C4-2B (cell line): Measurements from ENCODE around the gene NPS.

Experiments used
- H3K27ac ChIP-seq: fragments of 450-650 bp; 2 replicates; pipeline ENCODE4 v1.5.1; 2017
- ZFX ChIP-seq: fragments of 450-650 bp; IDR thresholded peaks from 2 replicates; pipeline ENCODE4 v1.6.1; 2017
- TF ChIP-seq, protein P1 (sequence below): fragments of 450-650 bp; conservative IDR thresholded peaks from 2 replicates; pipeline ENCODE4 v1.5.1; 2017; ENCODE audit warnings: mild to moderate bottlenecking

The NPS gene

DNA sequence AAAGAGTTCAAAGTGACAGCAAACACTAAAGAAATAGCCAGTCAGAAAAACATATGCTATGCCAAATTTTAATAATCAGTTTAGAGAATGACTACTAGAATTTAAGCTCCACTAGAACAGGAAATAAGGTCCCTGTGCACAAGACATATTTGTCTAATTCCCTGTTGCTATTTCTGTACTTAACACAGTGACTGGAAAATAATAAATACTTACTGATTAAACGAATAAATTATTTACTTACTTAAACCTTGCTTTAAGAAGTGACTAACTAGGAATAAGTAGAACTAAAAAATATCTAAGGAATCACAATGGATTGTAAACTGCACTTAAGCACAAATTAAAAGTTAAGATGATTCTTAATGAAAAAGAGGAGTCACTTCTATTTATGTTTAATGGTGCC is 22.3 kb downstream of the NPS start:
- no peak overlapping the region for H3K27ac ChIP-seq
- TF ChIP-seq ZFX: no peak
- TF ChIP-seq, protein P1, sequence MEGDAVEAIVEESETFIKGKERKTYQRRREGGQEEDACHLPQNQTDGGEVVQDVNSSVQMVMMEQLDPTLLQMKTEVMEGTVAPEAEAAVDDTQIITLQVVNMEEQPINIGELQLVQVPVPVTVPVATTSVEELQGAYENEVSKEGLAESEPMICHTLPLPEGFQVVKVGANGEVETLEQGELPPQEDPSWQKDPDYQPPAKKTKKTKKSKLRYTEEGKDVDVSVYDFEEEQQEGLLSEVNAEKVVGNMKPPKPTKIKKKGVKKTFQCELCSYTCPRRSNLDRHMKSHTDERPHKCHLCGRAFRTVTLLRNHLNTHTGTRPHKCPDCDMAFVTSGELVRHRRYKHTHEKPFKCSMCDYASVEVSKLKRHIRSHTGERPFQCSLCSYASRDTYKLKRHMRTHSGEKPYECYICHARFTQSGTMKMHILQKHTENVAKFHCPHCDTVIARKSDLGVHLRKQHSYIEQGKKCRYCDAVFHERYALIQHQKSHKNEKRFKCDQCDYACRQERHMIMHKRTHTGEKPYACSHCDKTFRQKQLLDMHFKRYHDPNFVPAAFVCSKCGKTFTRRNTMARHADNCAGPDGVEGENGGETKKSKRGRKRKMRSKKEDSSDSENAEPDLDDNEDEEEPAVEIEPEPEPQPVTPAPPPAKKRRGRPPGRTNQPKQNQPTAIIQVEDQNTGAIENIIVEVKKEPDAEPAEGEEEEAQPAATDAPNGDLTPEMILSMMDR: no peak

DNA sequence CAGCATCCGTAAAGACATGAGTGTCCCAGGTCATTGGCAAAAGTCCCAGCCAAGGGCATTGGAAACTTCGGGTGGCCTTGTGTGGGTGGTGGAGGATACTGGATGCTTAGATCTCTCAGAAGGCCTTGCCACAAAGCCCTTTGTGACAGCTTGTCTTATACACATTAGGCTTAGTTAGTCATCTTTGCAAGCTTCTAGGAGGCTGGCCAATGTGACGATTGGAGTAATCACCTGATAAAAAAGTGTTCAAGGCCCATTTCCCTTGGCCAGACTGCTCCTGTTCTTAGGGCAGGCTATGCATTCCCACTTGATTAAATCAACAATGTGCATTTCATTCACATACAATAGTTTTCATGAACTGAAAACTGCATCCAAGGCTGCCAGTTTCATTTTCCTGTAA is 26.9 kb downstream of the NPS start:
- H3K27ac ChIP-seq: no peak overlapping the region
- no peak for TF ChIP-seq ZFX
- TF ChIP-seq, protein P1: no peak

DNA sequence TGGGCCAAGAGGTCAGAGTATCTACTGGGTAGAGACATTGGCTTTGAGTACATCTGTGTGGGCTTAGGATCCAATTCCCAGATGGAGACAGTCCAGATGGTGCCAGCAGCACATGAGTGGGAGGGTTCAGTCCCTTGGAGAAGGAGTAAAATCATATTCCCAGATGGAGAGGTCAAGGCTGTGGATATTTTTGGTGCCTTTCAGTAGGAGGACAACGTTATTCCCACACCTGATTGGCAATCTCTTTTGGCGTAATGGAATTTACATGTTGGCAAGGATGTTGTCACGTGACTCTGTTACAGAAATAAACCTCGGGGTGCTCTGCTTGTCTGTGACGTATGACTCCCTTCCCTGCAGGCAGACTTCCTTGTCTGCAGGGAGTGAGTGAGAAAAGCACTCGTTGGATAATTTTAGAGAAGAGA is 27.6 kb downstream of the NPS start:
- H3K27ac ChIP-seq: no peak overlapping the region
- no peak for TF ChIP-seq ZFX
- TF ChIP-seq, protein P1: no peak

DNA sequence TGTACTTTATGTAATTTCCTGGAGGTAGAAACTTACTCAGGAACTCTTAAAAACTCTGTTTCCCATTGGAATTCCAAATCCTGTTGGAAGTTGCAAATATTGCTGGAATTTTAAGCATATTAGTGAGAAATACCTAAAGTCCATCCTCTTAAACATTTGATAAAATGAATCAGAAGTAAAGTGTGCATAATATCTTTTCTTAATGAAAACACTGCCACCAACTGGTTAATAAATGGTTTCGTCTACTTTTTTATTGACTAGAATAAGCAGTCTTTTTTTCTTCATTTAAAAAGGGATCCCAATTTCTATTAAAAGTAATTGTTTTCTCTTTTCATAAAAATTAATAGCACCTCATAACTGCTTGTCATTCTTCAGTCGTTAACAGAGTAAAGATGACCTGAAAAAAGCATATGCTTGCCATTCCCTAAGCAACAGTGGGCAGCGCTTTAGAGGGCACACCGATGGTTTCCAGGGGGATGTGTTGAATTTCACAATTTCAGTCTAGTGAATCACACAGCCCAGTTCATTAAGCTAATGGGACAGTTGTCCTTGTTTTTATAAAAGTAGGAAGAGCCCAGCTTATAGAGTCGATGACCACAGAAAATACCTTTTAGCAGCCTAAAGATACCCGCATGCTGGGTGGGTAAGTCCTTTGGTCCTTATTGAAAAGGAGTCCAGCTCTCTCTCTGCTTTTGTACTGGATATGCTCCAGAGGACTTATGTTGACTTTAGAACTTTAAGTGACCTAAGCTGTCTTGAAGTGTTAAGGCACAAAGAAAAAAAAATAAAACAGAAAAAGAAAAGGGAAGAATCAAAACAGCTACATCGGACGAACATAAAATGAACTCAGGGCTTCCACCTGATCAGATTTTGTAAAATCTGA is 28.5 kb downstream of the NPS start:
- no peak overlapping the region for H3K27ac ChIP-seq
- TF ChIP-seq, protein P1: peak; percentile 49
- no peak for TF ChIP-seq ZFX

DNA sequence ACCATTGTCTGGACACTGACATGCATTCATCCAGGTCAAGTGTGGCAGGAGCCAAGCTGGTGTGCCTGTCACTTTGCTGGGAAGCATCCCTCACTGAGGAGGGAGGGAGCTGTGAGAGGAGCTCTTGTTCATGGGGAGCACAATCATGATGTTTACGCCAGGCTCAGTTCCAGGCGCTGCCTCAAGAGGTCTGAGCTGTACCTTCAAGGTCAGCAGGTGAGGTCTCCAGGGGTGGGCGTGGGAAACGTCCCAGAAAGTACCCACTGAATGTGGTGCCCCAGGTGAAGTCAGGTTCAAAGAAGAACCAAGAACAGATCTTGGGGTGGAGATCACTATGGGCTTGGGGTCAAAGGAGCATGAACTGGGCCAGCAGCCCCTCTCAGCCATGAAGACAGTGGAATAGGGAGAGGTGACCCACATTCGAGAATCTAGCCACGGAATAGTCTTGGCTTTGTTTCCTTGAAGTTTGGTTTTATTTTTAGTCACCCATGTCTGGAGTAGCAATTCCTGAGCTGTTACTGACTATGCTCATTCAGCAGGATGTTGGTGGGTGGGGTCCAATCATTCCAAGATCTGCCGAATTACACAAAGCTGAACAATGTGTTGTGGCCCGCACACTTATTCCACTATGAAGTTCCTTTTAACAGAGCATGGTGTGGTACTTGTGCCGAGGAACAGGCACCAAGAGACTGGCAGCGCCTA is 29.3 kb downstream of the NPS start:
- TF ChIP-seq, protein P1: no peak
- TF ChIP-seq ZFX: no peak
- no peak overlapping the region for H3K27ac ChIP-seq

DNA sequence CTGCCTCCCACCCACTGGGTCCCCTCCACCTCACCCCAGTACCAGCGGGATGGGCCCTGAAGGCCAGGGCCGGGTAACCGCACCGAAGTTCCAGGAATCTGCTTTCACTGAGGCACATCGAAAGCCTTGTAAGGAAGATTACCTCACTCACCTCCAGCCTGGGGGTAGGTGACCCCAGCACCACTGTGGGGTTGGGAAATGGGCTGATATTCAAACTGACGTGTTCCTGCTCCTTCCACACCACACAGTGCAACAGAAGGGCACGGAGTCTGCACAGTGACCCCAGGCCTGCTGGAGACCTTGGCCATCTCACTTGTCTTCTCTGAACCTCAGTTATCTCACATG is 29.8 kb downstream of the NPS start:
- no peak overlapping the region for H3K27ac ChIP-seq
- TF ChIP-seq, protein P1: no peak
- no peak for TF ChIP-seq ZFX

DNA sequence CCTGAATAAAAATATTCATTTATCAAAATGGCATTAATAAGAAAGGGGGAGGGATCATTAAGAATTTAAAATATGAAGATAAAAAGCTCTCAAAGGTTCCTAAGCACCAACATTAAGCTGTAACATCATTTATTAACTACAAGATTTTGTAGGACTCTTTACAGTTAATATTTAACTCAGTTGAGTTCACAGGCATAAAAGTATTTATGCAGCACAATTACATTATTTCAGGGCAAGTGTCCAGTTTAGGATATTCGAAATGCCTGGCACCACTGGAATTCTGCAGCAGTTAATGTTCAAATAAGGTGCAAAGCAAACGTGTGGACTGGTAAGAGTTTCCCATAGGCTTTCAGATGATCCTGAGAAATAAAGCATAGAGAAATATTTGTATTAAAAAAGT is 30.5 kb downstream of the NPS start:
- TF ChIP-seq ZFX: no peak
- TF ChIP-seq, protein P1: no peak

More for the DNA sequence above, 30.5 kb downstream of the NPS start:
- H3K27ac ChIP-seq: no peak overlapping the region
